ENCODE results near the gene FGFBP2. TPM values are rescaled to one million over a fixed set of nuclear protein-coding genes. Genes with fewer than 3 reads are reported as not detected.
A peak's percentile ranks its signal among the peaks of the same experiment; 100 is the strongest.

Gene FGFBP2
- total RNA-seq, 1 donor from 2014 or later, result not detected

DNA sequence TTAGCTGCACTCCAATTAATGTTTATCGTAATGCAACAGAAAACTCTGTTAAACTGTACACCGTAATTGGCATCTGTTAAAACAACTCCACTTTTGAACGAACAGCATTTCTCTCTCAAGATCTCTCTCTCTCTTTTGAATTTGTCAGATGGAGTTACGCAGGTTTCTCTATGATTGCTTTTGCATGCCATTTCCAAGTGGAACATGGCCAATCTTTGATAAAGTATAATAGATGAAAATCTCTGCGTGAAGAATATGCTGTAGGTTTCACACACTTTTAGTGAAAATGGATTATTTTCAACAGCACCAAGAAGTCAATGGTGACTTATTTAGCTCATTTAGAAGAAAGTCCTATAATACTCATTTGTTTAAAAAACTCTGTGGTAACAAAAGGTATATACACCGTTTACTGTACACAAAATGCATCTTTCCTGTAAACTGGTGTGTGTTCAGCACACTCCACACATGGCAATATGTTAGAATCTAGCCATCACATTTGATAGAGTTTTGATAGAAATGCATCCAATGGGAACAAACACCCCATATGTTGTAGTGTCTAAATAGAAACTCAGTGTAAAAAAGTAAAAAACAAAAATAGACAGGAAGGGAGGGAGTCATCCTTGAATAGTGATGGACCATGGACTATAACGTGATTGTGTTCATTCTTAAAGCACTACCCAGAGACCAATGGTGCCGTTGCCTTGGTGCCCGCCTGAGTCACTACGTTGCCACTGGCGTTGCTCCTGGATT, 5.8 kb upstream of the FGFBP2 start:
- DNase-seq (ENCODE audit: low spot score), result no peak

DNA sequence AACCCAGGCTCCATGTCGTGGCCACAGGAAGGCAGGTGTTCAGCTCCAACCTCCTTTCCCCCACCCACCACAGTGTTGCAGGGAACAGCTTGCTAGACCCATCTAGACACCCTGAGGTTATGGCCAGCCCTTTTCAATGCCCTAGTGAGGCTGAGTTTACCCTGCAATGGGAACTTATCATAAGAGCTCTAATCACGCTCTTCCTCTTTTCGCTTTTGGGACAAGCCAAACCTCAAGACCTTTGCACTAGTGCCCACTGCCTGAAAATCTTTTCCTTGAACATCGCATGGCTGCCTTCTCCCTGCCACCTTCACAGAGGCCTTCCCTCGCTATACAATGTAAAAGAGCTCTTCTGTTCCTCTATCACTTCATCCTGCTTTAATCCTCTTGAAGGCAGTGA, 2.4 kb upstream of the FGFBP2 start:
- no peak for DNase-seq (ENCODE audit: low spot score)

DNA sequence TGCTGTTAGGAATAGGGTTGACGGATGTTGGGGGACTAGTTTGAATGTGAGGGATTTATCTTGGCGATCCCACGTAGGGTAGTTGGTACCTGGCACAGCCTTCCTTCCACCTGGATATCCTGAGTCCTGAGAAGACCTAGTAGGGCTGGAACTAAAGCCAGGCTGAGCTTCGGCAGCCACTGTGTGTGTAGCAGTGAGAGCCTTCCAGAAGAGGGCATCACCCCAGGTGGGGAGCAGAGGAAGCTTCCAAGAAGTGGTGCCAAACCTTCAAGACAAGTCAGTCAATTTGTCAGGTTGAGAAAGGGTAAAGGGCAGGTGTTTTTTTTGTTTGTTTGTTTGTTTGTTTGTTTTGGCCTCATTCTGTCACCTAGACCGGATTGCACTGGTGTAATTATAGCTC, 1.2 kb upstream of the FGFBP2 start:
- DNase-seq (ENCODE audit: low spot score), result no peak

- no peak for DNase-seq (ENCODE audit: low spot score)
Observed at GRCh38 chr4:15963576-15963975, 601 bp upstream of the FGFBP2 start.

DNA sequence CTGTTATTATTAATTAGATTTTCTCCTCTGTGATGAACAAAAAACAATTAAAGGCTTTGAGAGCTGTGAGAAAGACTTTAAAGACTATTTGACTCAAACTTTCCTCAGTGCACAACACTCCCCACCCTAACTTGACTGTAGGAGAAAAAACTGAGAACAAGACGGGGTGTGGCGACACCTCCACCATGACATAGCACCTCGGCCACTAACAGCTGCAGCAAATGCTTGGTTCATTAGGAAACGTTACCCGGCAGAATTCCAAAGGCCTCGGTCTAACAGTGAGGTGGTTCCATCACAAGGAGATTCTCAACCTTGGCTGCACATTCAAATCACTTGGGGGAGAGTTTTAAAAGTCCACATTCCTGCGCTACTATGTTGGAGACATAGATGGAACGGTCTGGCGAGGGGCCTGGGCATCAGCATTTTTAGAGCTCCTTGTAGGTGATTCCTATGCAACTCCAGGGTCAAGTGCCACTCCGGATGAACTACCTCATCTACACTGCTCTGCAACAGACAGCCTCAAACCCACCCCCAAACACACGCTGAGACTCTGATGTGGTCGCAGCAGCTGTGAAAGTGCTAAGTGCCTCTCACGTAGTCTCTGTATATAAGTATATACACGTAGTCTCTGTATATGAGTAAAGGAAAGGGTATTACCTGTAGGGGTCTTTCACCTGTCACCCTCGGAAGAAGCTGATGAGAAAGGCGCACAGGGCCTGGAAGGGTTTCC, 1.0 kb downstream of the FGFBP2 start:
- DNase-seq (ENCODE audit: low spot score), result no peak

GRCh38 chr4:15958562-15958961, 4.4 kb downstream of the FGFBP2 start:
- DNase-seq (ENCODE audit: low spot score), result no peak

- DNase-seq (ENCODE audit: low spot score), result peak; percentile 78
Observed at GRCh38 chr4:15956179-15956850, 6.7 kb downstream of the FGFBP2 start.

DNA sequence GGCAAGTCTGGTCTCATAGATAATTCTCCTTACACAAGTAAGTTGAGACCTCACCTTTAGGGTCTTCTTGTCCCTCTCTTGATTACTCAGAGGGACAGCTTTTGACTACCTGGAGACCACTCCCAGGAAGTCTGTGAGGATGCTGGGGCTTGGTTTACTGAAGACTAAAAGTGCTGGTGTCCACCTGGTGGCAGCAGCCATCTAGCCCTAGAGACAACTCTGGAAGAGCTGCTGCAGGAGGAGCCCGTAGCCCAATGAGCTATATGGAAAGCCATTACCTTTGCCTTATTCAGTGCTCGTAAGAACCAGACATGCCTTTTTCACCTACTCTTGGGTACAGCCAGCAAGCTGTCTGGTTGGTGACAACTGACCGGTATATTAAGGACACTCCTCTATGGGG, 7.3 kb downstream of the FGFBP2 start:
- no peak for DNase-seq (ENCODE audit: low spot score)

DNA sequence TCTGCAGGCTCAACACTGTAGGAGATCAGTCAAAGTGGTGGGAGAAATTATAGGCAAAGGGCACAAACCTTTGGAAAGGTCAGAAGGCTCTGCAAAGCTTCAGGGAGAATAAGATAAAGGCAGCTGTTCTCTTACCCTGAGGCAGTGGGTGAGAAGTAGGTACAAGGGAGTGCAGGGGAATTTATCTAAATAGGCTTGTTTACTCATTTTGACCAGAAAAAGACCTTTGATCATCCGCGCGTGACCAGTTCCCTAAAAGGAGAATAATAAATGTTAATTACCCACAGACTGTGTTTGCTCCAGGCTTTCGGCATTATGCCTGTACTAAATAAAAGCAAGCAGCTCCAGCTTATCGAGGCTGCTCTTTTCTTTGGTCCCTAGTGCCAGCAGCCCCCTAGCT, 9.3 kb downstream of the FGFBP2 start:
- DNase-seq (ENCODE audit: low spot score), result no peak

- DNase-seq (ENCODE audit: low spot score), result no peak
Observed at GRCh38 chr4:15951781-15952180, 11.2 kb downstream of the FGFBP2 start.

DNA sequence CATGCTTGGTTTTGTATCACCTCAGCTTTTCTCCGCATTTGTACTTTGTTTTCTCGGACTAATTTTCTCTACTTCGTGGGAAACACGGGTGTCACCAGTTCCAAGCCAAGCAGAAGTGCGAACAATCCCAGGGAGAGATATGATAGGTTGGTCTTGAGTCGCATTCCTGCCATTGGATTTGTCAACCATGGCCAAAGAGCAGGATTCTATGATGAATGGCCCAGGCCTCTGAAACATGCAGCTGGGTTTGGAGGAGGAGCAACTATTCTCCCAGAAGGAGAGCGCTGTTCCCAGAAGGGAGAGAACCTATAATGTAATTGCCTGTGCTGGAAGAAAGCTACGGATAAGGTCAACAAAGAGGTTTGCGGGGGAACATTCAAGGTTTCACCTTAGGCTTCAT, 14.1 kb downstream of the FGFBP2 start:
- no peak for DNase-seq (ENCODE audit: low spot score)

GRCh38 chr4:15947684-15948083, 15.3 kb downstream of the FGFBP2 start:
- no peak for DNase-seq (ENCODE audit: low spot score)

DNA sequence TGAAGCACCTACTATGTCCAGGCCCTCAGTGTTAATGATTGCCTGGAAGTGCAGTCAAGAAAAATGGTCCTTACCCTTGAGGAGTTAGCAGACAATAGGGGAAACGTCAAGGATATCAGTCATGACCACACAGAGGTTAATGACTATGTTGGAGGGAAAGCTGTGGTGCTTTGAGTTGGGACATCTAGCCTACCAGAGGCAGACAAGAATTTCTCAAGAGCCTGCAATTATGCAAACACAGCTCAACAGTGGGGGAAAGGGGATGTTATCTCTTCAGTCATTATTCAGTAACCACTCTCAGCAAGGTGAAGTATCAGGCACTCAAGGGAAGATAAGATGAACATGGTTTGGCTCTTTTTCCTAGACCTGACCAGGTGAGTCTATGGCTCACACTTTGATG, 17.5 kb downstream of the FGFBP2 start:
- no peak for DNase-seq (ENCODE audit: low spot score)

- DNase-seq (ENCODE audit: low spot score), result no peak
Observed at GRCh38 chr4:15944895-15945294, 18.1 kb downstream of the FGFBP2 start.

DNA sequence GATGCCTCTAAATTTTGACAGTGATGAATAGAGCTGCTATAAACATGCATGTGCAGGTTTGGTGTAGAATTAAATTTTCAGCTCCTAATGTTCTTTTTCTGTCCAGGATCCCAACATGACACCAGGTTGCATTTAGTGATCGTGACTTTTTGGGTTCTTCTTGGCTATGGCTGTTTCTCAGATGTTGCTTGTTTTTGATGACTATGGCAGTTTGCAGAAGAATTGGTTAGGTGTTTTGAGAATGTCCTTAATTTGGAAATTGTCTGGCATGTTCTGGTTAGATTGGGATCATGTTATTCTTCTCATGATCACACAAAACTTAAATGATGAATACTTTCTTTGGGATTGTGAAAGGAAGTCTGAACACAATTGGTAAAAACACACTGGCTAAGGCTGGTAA, 20.7 kb downstream of the FGFBP2 start:
- no peak for DNase-seq (ENCODE audit: low spot score)

- no peak for DNase-seq (ENCODE audit: low spot score)
Observed at GRCh38 chr4:15938640-15939039, 24.3 kb downstream of the FGFBP2 start, which contains the start of gene FGFBP1. Gene FGFBP1, minus strand, starts transcription at chr4:15938740. Its CDS starts 2,108 bp downstream, at chr4:15936632.

GRCh38 chr4:15938182-15938581, 24.8 kb downstream of the FGFBP2 start:
- no peak for DNase-seq (ENCODE audit: low spot score)

DNA sequence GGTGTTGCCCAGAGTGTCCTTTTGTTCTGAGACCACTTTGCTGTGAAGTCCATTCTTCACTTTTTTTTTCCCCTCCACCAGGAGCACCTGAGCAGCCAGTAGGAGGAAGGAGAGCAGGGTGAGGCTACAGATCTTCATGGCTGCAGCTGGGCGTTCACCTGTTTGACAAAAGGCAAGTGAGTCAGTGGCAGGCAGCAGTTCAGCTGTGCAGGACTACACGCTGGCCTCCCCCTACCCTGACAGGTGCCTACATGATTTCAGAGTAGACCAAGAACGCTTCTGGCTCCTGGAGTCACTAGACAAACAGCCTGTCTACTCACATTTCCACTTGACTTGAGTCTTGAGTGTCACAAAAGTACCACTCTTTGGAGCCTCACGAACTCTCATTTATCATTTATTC, 26.5 kb downstream of the FGFBP2 start:
- peak; percentile 47 for DNase-seq (ENCODE audit: low spot score)

DNA sequence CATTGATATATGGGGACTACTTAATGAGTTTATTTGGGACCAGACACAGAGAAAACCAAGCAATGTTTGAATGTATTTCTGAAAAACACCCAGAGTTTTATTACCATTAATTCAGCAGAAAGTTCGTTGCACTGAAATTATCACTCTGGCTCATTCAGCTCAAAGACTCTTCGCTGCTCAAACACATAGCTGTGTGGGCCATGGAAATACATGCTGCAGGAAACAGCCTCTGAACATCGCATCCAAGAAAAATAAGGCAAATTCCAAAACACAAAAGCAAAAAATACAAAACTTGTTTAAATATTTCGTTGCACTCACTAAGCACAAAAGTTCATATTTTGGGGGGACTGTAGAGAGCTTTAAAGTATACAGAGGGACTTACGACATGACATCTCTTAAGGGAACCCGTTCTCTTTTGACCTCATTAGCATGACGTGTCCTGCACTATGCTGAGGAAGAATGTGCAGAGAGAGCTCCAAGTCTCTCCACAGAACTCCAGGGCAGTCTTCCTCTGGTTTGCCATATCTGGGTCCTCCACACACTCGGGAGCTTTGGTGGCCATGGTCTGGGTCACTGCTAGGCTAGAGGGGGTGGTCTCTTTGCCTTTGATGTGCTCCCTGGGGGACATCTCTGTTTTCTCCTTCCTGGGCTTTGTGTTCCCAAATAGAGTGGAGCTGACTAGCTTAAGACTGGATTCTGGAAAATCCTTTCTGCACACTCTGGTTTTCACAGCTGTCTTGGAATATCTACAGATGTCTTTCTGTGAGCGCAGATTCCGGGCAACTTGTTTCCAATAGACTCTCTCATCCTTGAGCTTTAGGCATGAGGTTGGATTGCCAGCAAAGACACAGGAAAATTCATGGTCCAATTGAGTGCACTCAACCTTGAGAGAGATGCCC, 27.2 kb downstream of the FGFBP2 start:
- DNase-seq (ENCODE audit: low spot score), result no peak

- DNase-seq (ENCODE audit: low spot score), result no peak
Observed at GRCh38 chr4:15934259-15934658, 28.7 kb downstream of the FGFBP2 start.

DNA sequence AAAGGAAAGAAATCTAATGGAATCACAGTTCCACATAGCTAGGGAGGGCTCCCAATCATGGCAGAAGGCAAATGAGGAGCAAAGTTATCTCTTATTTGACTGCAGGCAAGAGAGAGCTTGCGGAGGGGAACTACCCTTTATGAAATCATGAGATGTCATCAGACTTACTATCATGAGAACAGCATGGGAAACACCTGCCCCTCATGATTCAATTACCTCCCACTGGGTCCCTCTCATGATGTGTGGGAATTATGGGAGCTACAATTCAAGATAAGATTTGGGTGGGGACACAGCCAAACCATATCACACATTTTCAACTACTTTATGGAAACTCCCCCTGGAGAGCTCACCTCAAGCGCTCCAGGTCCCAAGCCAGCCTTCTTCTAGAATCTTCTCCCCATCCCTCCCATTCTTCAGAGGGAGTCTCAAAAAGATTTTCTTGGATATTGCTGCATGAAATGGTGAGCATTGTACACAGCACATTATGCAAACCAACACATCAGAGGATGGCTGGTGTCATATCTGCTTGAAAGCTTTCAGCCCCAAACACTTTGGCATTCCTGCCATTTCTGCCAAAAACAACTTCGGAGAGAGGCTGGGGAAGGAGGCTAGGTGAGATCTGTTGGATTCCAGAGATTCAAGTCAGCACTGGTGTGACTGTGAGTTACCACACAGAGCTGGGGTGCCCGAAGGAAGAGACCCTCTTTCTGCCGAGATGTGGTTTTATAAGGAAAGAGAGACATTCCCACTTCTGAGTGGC, 31.3 kb downstream of the FGFBP2 start:
- no peak for DNase-seq (ENCODE audit: low spot score)
